Hematopoietic multipotent progenitor cell (in vitro differentiated cells): Measurements from ENCODE around the gene TPCN2. TPM values are rescaled to one million over a fixed set of nuclear protein-coding genes. Genes with fewer than 3 reads are reported as not detected.
"Not testable (repeated sequence)": the region's sequence is repeated elsewhere in the genome, so short reads cannot be mapped to it uniquely, and the experiment has no call there.

Source experiments
- DNase-seq, 3 donors: peaks; one replicate each; pipeline ENCODE4 v3.0.0-alpha.2; 2011 to 2015; ENCODE audit warnings: low read depth in 2 of 3, low spot score in 2 of 3
- total RNA-seq: library from RNA; depleted of rRNA; stranded (reverse); fragments of >200 nt; gene quantifications from one replicate; pipeline ENCODE4 v1.2.3, GENCODE V29; 2012

The TPCN2 gene
- total RNA-seq, 1 donor, result 32.6 TPM

DNA sequence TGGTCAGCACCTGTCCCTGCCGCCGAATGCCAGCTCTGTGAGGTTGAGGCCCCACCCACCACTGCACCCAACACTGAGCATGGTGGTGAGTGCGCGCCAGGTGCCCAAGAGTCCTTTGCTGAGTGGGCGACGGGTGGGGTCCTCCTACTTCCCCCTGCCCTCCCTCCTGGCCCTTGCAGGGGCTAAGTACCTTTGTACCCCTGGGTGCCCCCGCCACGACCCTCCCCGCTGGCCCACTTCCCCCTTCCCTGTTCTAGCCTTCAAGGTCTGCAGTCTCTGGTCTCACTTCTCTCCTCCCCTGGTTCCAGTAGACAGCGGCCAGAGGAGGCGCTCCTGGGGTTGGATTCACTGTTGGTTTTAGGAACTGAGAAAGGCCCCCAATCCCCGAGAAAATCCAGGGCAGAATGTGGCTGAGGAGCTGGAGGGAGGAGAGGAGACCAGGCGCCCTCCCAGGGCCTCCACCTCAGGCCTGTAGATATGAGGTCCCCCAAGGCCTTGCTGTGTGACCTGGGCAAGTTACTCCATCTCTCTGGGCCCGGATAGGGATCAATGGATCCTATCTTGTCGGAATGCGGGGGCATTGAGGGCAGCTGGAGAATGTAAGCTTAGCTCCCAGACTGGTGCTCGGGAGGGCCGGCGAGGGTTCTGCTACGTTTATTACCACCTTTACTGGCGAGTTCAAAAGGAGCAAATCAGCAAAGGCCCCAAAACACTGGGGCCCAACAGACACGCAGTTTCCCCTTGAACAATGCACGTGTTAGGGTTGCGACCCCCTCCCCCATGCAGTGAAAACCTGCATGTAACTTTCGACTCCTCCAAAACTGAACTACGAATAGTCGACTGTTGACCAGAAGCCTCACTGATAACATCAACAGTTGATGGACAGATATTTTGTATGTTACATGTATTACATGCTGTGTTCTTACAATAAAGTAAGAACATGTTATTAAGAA lies 75.1 kb downstream of the TPCN2 start:
- no peak for DNase-seq

- no peak for DNase-seq
Observed at GRCh38 chr11:69125861-69126260, 77.1 kb downstream of the TPCN2 start.

- no peak for DNase-seq
Observed at GRCh38 chr11:69126286-69126685, 77.6 kb downstream of the TPCN2 start.

- no peak for DNase-seq
Observed at GRCh38 chr11:69127081-69127850, 78.5 kb downstream of the TPCN2 start.

GRCh38 chr11:69127884-69128283 lies 79.2 kb downstream of the TPCN2 start:
- no peak for DNase-seq

GRCh38 chr11:69129053-69129452 lies 80.3 kb downstream of the TPCN2 start:
- DNase-seq, result no peak

DNA sequence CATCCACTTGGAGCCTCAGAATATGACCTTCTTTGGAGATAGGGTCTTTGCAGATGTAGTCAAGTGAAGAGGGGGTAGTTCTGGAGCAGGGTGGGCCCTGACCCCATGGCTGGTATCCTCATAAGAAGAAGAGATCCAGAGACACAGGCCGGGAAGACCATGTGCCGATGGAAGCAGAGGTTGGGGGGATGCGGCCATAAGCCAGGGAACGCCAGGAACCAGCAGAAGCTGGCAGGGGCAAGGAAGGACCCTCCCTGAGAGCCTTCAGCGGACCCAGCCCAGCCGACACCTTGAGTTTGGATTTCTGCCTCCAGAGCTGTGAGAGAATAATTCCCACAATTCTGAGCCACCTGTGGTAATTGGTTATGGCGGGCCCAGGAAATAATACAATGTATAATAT lies 80.9 kb downstream of the TPCN2 start:
- no peak for DNase-seq

DNA sequence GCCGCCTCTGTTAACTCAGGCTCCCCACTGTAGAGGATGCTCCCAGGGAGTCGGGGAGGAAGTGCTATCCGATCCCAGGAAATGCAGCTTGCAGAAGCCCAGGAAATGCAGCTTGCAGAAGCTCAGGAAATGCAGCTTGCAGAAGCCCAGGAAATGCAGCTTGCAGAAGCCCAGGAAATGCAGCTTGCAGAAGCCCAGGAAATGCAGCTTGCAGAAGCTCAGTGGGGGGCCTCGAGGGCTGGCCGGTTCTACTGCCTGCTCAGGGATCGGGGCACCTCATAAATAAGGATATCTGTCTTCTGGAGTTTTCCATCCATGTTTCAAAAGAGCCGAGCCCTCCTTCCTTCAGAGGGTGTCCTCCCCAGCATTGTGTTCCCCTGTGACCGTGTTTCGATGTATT lies 81.9 kb downstream of the TPCN2 start:
- no peak for DNase-seq

DNA sequence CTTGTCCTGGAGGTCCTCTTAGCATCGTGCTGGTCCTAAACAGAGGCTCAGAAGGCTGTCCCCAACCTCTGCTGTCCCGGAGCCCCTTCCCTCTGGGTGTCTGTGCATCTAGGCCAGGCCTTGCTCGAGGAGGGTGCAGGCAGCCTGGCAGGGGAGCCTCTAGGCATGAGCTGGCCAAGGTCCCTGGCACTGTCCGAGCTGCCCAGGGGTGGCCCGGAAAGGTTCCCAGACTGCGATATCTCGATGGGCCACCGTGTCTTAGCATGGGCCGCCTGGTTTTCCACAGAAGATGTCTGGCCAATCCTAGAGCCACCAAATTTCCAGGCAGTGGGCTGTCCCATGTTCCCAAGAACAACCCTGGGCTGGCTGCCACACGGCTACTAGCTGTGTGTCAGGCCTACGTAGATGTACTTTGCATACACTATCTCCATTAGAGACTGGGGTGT lies 82.4 kb downstream of the TPCN2 start:
- DNase-seq, result no peak

GRCh38 chr11:69131644-69132300 lies 83.0 kb downstream of the TPCN2 start:
- DNase-seq, result no peak

DNA sequence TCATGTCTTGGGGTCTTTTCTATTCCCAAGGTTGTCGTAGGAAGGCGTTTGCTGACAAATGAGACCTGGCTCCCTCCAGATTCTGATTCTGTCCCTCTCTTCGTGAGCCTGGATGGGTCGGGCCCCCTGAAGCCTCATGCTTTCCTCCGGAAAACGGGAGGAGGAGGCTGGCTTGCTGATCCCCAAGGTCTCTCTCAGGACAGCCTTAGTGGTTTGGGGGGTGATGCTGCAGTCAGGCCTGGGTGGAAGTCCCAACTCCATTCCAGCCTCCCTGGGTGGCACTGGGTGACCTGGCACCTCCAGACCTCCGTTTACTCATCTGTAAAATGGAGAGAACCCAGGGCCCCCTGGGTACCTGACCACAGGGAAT lies 83.6 kb downstream of the TPCN2 start:
- DNase-seq, result no peak

- DNase-seq, result no peak
Observed at GRCh38 chr11:69133251-69133650, 84.5 kb downstream of the TPCN2 start.

- DNase-seq, result not testable (repeated sequence)
Observed at GRCh38 chr11:69134182-69134581, 85.5 kb downstream of the TPCN2 start.

DNA sequence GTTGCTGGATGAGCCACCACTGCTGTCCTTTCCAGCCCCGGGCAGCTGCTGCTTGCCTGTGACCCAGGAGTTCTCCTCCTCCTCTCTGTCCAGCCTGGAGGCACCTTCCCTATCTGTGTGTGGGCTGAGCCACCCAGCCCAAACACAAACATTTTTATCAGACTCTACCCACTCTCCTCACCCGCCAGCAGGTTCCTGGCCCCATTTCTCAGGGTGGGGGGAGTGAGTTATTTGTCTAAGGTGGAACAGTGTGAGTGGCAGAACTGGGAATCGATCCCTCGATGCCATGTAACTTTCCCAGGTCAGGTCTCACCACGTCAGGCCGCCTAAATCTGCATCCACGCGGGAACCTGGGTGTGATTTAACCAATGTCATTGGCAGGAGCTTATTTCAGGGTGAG lies 86.2 kb downstream of the TPCN2 start:
- DNase-seq, result no peak

DNA sequence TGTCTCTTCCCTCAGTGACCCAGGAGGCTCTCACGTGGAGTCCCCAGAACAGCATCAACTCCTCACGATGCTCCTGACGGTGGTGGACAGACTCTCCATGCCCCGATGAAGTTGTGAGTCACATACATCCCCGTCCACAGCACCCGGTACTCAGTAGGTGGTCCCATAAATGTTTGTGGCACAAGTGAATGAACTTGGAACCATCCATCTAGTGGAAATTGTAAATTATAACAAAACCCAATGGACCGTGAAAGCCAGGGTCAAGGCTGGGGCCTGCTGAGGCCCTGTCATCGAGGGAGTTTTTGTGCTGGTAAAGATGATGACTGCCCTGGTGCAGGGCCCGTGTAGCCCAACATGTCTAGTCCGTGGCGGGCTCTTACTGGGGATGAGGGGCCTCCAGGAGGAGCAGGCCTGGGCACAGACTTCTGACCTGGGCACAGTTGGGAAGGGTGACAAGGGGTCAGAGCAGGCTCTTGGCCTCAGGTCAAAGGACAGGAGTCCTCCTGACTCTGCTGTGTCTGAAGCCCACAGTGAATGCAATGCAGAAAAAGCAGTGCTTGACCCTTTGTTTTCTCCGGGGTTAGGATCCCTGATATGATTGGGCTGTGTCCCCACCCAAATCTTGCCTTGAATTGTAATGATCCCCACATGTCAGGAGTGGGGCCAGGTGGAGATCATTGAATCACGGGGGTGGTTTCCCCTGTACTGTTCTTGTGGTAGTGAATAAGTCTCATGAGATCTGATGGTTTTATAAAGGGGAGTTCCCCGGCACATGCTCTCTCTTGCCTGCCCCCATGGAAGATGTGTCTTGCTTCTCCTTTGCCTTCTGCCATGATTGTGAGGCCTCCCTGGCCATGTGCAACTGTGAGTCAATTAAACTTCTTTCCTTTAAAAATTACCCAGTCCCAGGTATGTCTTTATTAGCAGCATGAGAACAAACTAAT lies 87.0 kb downstream of the TPCN2 start:
- no peak for DNase-seq

DNA sequence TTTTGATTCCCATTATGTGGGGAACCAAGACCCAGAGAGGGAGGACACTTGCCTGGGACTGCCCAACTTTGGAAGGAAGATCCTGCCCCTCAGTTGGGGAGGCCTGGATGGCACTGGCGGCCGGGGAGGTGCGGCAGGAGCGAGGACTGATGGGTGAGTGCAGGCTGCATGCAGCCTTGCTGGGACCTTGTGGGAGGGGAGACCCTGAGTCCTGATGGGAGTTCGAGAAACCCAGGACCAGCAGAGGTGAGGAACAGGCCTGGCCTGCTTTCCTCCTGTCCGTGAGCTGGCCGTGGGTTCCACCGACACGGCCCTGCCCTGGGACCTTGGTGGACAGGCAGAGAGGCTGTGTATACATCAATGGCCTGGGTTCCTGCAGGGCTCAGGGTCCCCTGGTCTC lies 87.7 kb downstream of the TPCN2 start:
- no peak for DNase-seq

GRCh38 chr11:69137151-69137844 lies 88.6 kb downstream of the TPCN2 start:
- DNase-seq, result no peak

- DNase-seq, result no peak
Observed at GRCh38 chr11:69138265-69138664, 89.5 kb downstream of the TPCN2 start.

DNA sequence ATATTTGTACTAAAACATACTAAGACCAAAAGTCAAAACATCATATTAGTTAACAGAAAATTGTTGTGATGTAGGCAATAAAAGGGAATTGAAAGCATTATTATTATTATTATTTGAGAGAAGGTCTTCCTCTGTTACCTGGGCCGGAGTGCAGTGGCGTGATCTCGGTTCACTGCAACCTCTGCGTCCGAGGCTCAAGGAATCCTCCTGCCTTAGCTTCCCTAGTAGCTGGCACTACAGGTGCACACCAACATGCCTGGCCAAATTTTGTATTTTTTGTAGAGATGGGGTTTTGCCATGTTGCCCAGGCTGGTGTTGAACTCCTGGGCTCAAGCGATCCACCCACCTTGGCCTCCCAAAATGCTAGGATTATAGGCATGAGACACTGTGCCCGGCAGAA lies 91.4 kb downstream of the TPCN2 start:
- not testable (repeated sequence) for DNase-seq

- DNase-seq, result no peak
Observed at GRCh38 chr11:69140635-69141034, 91.9 kb downstream of the TPCN2 start.
